Ovary (tissue), 3 donors: ENCODE data around the gene ZNF169.
"Not testable (repeated sequence)": the region's sequence is repeated elsewhere in the genome, so short reads cannot be mapped to it uniquely, and the experiment has no call there.

Experiments used
- EP300 ChIP-seq: sonication (generic); formaldehyde crosslinking; IDR thresholded peaks from one replicate; pipeline ENCODE4 v1.6.1; 2017; ENCODE audit warnings: antibody characterized with exemption
- POLR2A ChIP-seq: fragments of 450-650 bp; IDR thresholded peaks from one replicate; pipeline ENCODE4 v1.6.1; 2017; ENCODE audit warnings: antibody characterized with exemption, mild to moderate bottlenecking, moderate library complexity
- TF ChIP-seq, protein P1 (sequence below), 3 donors: fragments of 450-650 bp in 2 of 3; fragments of 200-600 bp in 1 of 3; IDR thresholded peaks; one replicate each; pipeline versions ENCODE4 v1.5.1 to v1.8.0; 2016 to 2022; ENCODE audit warnings: antibody characterized with exemption in 3 of 3, mild to moderate bottlenecking in 1 of 3
- donor health status: DM: no; HTN: no; CAD: no.

DNA sequence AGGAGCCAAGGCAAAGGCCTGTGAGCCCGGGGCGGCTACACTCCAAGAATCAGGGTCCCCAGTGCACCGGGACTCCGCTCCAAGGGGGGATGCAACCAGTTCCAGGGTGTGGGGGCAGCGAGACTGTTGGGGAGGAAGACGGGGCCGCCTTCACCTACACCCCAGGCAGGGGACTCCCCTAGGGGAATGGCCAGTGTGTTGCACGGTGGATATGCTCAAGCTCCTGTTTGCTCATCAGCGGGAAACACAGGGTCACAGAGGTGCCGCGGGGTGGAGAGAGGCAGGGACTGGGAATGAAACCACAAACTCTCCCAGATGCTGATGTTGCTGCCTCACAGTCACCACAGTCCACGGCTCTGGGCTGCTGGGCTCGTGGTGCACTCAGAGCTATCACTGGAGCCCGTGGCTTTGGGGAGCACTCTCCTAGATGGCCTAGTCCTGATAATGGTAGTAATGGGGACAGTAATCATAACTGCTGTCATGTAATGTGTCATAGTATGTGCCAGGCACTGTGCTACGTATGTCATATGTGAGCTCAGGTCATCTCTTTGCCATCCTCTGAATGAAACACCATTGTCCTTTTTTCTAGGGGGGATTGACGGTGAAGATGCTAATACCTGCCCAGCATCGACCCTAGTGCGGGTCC lies 64.2 kb downstream of the ZNF169 start:
- TF ChIP-seq, protein P1, sequence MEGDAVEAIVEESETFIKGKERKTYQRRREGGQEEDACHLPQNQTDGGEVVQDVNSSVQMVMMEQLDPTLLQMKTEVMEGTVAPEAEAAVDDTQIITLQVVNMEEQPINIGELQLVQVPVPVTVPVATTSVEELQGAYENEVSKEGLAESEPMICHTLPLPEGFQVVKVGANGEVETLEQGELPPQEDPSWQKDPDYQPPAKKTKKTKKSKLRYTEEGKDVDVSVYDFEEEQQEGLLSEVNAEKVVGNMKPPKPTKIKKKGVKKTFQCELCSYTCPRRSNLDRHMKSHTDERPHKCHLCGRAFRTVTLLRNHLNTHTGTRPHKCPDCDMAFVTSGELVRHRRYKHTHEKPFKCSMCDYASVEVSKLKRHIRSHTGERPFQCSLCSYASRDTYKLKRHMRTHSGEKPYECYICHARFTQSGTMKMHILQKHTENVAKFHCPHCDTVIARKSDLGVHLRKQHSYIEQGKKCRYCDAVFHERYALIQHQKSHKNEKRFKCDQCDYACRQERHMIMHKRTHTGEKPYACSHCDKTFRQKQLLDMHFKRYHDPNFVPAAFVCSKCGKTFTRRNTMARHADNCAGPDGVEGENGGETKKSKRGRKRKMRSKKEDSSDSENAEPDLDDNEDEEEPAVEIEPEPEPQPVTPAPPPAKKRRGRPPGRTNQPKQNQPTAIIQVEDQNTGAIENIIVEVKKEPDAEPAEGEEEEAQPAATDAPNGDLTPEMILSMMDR (IDR thresholded peaks at IDR 0.05), result not testable (repeated sequence)
- not testable (repeated sequence) for TF ChIP-seq EP300, POLR2A
